ENCODE data around the gene EIF2A. TPM values are rescaled to one million over a fixed set of nuclear protein-coding genes. Genes with fewer than 3 reads are reported as not detected.

Gene EIF2A
- total RNA-seq, 2 donors from 2014 or later = 86.7 to 112 TPM

DNA sequence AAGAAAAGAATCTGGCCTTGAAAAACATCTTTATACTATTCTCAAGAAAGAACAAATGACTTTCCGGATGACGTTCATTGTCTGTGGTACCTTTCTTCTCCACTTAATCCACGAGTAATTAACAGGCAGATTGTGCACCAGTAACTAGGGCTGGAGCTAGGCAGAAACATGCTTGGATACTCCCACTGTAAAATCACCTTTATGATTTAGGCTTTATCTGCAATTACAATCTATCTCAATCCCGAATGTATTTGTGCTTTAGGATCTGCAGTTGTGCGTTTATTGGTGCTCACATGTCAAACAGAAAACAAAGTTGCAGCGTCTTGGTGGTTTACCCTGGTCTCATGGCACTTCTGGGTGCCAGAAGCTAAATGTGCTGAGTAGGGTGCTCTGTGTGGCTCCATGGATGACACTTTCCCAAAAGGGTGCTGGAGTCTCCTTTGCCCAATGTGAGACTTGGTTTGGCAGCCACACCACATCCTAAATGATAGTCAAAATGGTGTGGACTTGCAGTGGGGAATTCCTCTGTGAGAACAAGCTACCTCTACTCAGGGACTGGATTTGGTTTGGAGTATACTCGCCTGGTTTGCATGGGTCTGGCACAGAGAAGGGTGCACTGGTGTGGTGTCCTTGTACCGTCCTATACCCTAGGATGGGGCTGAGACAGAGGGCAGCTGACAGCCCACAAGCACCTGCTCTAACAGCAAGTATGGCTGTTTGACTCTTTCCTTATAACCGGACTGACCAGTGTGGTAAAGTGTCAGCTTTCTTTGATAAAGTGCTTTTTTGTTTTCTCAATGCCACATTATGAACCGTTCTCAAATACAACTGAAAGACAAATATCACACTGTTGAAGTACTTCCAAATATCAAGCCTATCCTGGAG lies 8.0 kb upstream of the EIF2A start:
- Histone ChIP-seq H3K4me1 (no peaks in the 10 kb centered on the region), H3K27me3 (no peaks in the 10 kb centered on the region), H3K4me3 (no peak overlapping the region), H3K9me3 (no peaks in the 10 kb centered on the region), H3K36me3 (peaks cover 10% of the 10 kb centered on the region), H3K27ac (no peak overlapping the region)
- TF ChIP-seq, protein P1, sequence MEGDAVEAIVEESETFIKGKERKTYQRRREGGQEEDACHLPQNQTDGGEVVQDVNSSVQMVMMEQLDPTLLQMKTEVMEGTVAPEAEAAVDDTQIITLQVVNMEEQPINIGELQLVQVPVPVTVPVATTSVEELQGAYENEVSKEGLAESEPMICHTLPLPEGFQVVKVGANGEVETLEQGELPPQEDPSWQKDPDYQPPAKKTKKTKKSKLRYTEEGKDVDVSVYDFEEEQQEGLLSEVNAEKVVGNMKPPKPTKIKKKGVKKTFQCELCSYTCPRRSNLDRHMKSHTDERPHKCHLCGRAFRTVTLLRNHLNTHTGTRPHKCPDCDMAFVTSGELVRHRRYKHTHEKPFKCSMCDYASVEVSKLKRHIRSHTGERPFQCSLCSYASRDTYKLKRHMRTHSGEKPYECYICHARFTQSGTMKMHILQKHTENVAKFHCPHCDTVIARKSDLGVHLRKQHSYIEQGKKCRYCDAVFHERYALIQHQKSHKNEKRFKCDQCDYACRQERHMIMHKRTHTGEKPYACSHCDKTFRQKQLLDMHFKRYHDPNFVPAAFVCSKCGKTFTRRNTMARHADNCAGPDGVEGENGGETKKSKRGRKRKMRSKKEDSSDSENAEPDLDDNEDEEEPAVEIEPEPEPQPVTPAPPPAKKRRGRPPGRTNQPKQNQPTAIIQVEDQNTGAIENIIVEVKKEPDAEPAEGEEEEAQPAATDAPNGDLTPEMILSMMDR (IDR thresholded peaks at IDR 0.05) = no peak
- no peak for DNase-seq (ENCODE audit: low spot score)

DNA sequence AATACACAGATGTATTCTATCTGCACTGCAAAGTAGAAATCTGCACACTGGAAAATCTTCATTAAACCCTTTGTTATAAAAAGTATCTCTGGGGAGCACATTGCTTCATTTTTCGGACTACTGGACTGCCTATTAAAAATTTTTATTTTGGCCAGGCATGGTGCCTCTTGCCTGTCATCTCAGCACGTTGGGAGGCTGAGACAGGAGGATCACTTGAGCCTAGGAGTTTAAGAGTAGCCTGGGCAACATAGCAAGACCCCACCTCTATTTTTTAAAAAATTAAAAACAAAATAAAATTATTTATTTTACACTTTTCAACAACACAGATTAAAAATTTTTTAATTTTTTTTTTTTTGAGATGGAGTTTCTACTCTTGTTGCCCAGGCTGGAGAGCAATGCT lies 6.3 kb upstream of the EIF2A start:
- H3K27ac ChIP-seq = no peak overlapping the region

DNA sequence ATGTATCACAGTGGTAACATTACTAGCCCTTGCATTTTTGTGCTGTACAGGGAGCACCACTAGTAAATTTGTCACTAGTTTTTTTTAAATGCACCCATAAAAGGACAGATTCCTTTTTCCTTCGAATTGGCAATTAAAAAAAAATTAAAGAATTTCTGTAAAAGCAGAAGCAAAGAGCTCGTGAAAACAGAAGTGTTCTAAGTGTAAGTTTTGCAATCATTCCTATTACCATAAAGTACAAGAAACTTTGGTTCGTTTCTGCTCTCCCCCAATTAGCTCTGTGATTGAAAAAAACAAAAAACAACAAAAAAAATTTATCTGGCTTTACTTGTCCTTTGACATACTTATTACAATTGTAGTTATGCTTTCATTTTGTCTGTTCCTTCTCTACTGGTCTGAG lies 5.6 kb upstream of the EIF2A start:
- no peak overlapping the region for H3K27ac ChIP-seq
- H3K9me3 ChIP-seq = no peaks in the 10 kb centered on the region
- H3K36me3 ChIP-seq = peaks cover 14% of the 10 kb centered on the region
- TF ChIP-seq, protein P1 (IDR thresholded peaks at IDR 0.05) = no peak
- no peaks in the 10 kb centered on the region for H3K27me3 ChIP-seq
- peaks cover 0 to 14% of the 10 kb centered on the region in 2 donors for H3K4me1 ChIP-seq
- H3K4me3 ChIP-seq = no peak overlapping the region
- DNase-seq (ENCODE audit: low spot score) = no peak

More for the DNA sequence above, 6.3 kb upstream of the EIF2A start:
- peaks cover 14% of the 10 kb centered on the region for H3K36me3 ChIP-seq
- H3K9me3 ChIP-seq = no peaks in the 10 kb centered on the region
- no peaks in the 10 kb centered on the region for H3K27me3 ChIP-seq
- TF ChIP-seq, protein P1 (IDR thresholded peaks at IDR 0.05) = no peak
- no peak overlapping the region for H3K4me3 ChIP-seq
- H3K4me1 ChIP-seq = peaks cover 0 to 14% of the 10 kb centered on the region in 2 donors
- no peak for DNase-seq (ENCODE audit: low spot score)

DNA sequence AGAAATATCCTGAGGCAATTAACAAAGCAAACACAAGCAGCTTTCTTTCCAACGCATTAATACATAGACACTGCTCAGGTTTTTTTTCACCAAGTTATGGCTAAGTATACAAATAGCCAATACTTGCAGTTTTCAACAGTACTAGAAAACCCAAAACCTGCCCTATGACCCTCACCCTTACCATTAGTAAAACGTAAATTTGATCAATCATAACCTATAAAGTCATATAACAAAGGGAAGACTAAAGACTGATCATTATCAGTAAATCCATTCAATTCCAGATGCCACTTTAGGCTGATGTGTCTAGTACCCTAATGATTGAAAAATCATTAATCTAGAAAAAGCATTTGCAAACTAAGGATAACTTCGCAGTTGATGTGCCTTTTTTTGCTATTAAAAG lies 3.5 kb upstream of the EIF2A start:
- H3K36me3 ChIP-seq = peaks cover 14% of the 10 kb centered on the region
- H3K27ac ChIP-seq = no peak overlapping the region
- no peak overlapping the region for H3K4me3 ChIP-seq
- H3K9me3 ChIP-seq = no peaks in the 10 kb centered on the region
- TF ChIP-seq, protein P1 (IDR thresholded peaks at IDR 0.05) = no peak
- H3K27me3 ChIP-seq = no peaks in the 10 kb centered on the region
- no peak for DNase-seq (ENCODE audit: low spot score)
- peaks cover 0 to 24% of the 10 kb centered on the region in 2 donors for H3K4me1 ChIP-seq

DNA sequence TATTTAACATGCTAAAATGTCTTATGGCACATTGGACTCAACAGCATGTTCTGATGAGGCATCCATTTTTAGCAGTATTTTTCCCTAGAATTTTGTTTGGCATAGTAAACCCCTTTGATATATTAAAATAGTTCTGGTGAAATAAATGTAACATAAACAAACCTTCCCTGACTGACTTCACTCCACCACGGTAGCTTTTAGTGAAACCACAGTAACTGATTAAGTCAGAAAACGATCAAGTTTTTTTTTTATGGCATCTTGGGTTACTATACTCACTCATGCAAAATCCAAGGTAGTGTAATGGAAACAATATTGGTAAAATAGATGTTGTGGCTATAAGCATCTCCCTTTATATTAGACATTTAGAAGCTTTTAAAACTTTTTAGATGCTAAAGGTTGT lies 3.1 kb upstream of the EIF2A start:
- no peaks in the 10 kb centered on the region for H3K9me3 ChIP-seq
- no peak overlapping the region for H3K4me3 ChIP-seq
- TF ChIP-seq, protein P1 (IDR thresholded peaks at IDR 0.05) = no peak
- H3K4me1 ChIP-seq = peaks cover 0 to 25% of the 10 kb centered on the region in 2 donors
- DNase-seq (ENCODE audit: low spot score) = no peak
- H3K27ac ChIP-seq = no peak overlapping the region
- peaks cover 14% of the 10 kb centered on the region for H3K36me3 ChIP-seq
- H3K27me3 ChIP-seq = no peaks in the 10 kb centered on the region

Data from right atrium auricular region (tissue), 2 donors.